Ovary (tissue), 3 donors: ENCODE results near the gene PTPRCAP.

Experiments used
- EP300 ChIP-seq: sonication (generic); formaldehyde crosslinking; IDR thresholded peaks from one replicate; pipeline ENCODE4 v1.6.1; 2017; ENCODE audit warnings: antibody characterized with exemption
- POLR2A ChIP-seq: fragments of 450-650 bp; IDR thresholded peaks from one replicate; pipeline ENCODE4 v1.6.1; 2017; ENCODE audit warnings: antibody characterized with exemption, mild to moderate bottlenecking, moderate library complexity
- TF ChIP-seq, protein P1 (sequence below), 3 donors: fragments of 450-650 bp in 2 of 3; fragments of 200-600 bp in 1 of 3; IDR thresholded peaks; one replicate each; pipeline versions ENCODE4 v1.5.1 to v1.8.0; 2016 to 2022; ENCODE audit warnings: antibody characterized with exemption in 3 of 3, mild to moderate bottlenecking in 1 of 3
- donor health status: DM: no; HTN: no; CAD: no.

DNA sequence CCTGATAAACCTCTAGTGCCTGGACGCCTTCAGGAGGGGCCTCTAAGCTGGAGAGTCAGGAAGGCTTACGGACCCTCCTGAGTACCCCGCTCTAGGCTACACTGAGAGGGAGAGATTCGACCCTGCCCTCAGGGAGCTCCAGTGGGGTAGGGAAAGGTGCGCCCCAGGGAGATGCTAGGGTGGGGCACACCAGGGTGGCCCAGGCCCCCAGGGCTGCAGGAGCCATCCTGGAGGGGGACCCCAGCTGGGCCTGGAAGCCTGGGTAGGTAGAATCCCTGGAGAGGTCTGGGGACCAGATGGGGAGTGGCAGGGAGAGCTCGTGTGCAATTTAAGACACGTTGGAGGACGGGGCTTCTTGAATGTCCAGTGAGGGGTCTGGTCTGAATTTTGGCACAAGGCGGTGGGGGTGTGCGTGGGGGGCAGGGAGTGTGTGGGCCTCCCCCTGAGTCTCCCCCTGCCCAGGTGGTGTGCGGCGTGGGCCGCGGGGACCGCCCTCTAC is 17.3 kb downstream of the PTPRCAP start:
- TF ChIP-seq, protein P1, sequence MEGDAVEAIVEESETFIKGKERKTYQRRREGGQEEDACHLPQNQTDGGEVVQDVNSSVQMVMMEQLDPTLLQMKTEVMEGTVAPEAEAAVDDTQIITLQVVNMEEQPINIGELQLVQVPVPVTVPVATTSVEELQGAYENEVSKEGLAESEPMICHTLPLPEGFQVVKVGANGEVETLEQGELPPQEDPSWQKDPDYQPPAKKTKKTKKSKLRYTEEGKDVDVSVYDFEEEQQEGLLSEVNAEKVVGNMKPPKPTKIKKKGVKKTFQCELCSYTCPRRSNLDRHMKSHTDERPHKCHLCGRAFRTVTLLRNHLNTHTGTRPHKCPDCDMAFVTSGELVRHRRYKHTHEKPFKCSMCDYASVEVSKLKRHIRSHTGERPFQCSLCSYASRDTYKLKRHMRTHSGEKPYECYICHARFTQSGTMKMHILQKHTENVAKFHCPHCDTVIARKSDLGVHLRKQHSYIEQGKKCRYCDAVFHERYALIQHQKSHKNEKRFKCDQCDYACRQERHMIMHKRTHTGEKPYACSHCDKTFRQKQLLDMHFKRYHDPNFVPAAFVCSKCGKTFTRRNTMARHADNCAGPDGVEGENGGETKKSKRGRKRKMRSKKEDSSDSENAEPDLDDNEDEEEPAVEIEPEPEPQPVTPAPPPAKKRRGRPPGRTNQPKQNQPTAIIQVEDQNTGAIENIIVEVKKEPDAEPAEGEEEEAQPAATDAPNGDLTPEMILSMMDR (IDR thresholded peaks at IDR 0.05), result no peak
- TF ChIP-seq POLR2A (no peak), EP300 (no peak)
